Measurements from ENCODE around the gene WDR4. TPM values are rescaled to one million over a fixed set of nuclear protein-coding genes. Genes with fewer than 3 reads are reported as not detected.

The WDR4 gene
- total RNA-seq, 1 experiment from 2014 or later = 42.6 TPM

DNA sequence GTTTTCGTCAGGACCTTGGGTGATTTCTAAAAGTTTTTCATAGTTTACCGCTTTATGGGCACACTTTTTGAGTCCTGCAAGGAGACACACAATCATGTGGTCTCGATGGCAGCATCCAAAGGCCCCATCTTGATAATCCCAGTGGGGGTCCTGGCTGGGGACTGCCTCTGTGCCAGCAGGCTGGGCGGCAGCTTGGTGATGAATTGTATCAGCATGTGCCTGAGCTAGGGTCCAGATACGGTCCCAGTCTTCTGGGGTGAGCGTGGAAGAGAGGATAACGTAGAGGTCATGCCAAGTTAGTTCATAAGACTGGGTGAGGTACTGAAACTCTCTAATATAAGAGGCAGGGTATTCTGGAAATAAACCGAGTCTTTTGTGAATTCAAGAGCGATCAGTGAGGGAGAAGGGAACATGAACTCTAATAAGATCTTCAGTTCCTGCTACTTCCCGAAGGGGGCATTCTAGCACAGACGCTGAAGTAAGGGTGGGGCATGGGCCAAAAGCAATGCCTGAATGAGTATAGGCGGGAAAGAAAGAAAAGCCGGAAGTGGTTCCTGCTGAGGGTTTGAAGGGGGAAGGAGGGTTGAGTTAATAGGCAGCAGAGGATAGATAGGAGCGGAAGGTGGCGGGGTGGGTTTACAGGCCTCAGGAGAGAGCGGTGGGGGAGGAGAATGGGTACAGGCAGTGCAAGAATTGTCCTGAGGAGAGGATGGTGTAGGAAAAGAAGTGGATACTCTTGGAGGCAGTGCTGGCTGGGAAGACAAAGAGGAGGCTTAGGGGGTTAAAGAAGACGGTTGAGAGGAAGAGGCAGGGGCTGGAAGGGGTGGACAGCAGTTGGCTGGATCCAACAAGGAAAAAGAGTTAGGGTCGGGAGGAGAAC, 44.5 kb upstream of the WDR4 start (continued):
- TF ChIP-seq, protein P1, sequence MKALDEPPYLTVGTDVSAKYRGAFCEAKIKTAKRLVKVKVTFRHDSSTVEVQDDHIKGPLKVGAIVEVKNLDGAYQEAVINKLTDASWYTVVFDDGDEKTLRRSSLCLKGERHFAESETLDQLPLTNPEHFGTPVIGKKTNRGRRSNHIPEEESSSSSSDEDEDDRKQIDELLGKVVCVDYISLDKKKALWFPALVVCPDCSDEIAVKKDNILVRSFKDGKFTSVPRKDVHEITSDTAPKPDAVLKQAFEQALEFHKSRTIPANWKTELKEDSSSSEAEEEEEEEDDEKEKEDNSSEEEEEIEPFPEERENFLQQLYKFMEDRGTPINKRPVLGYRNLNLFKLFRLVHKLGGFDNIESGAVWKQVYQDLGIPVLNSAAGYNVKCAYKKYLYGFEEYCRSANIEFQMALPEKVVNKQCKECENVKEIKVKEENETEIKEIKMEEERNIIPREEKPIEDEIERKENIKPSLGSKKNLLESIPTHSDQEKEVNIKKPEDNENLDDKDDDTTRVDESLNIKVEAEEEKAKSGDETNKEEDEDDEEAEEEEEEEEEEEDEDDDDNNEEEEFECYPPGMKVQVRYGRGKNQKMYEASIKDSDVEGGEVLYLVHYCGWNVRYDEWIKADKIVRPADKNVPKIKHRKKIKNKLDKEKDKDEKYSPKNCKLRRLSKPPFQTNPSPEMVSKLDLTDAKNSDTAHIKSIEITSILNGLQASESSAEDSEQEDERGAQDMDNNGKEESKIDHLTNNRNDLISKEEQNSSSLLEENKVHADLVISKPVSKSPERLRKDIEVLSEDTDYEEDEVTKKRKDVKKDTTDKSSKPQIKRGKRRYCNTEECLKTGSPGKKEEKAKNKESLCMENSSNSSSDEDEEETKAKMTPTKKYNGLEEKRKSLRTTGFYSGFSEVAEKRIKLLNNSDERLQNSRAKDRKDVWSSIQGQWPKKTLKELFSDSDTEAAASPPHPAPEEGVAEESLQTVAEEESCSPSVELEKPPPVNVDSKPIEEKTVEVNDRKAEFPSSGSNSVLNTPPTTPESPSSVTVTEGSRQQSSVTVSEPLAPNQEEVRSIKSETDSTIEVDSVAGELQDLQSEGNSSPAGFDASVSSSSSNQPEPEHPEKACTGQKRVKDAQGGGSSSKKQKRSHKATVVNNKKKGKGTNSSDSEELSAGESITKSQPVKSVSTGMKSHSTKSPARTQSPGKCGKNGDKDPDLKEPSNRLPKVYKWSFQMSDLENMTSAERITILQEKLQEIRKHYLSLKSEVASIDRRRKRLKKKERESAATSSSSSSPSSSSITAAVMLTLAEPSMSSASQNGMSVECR (CRISPR knock-in tag; IDR thresholded peaks at IDR 0.05; ENCODE audit: borderline replicate concordance) = no peak
- no peak for TF ChIP-seq TP53 (CRISPR knock-in tag; IDR thresholded peaks at IDR 0.05)
- no peak for TF ChIP-seq ZNF396 (CRISPR knock-in tag; IDR thresholded peaks at IDR 0.05; ENCODE audit: borderline replicate concordance)
- no peak for TF ChIP-seq TCF7 (CRISPR knock-in tag; IDR thresholded peaks at IDR 0.05; ENCODE audit: low read depth)
- TF ChIP-seq ZNF263 (CRISPR knock-in tag; IDR thresholded peaks at IDR 0.05; ENCODE audit: low read depth) = no peak
- TF ChIP-seq, protein P2, sequence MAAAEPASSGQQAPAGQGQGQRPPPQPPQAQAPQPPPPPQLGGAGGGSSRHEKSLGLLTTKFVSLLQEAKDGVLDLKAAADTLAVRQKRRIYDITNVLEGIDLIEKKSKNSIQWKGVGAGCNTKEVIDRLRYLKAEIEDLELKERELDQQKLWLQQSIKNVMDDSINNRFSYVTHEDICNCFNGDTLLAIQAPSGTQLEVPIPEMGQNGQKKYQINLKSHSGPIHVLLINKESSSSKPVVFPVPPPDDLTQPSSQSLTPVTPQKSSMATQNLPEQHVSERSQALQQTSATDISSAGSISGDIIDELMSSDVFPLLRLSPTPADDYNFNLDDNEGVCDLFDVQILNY (CRISPR knock-in tag; IDR thresholded peaks at IDR 0.05) = peak; percentile 73
- no peak for TF ChIP-seq IRF2 (CRISPR knock-in tag; IDR thresholded peaks at IDR 0.05; ENCODE audit: borderline replicate concordance, low read depth)
- peak; percentile 58; the same call in 1 of the 2 replicates for TF ChIP-seq MYBL2 (CRISPR knock-in tag; IDR thresholded peaks at IDR 0.05)
- no peak for TF ChIP-seq EMX1 (CRISPR knock-in tag; IDR thresholded peaks at IDR 0.05)
- peak; percentile 65 for TF ChIP-seq SP1 (CRISPR knock-in tag; conservative IDR thresholded peaks at IDR 0.05)
- peak; percentile 91 for TF ChIP-seq ETV6 (CRISPR knock-in tag; IDR thresholded peaks at IDR 0.05)
- TF ChIP-seq ZNF138 (CRISPR knock-in tag; conservative IDR thresholded peaks at IDR 0.05) = no peak
- TF ChIP-seq FOXP1 (CRISPR knock-in tag; IDR thresholded peaks at IDR 0.05; ENCODE audit: borderline replicate concordance) = no peak
- TF ChIP-seq, protein P3, sequence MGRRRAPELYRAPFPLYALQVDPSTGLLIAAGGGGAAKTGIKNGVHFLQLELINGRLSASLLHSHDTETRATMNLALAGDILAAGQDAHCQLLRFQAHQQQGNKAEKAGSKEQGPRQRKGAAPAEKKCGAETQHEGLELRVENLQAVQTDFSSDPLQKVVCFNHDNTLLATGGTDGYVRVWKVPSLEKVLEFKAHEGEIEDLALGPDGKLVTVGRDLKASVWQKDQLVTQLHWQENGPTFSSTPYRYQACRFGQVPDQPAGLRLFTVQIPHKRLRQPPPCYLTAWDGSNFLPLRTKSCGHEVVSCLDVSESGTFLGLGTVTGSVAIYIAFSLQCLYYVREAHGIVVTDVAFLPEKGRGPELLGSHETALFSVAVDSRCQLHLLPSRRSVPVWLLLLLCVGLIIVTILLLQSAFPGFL (CRISPR knock-in tag; IDR thresholded peaks at IDR 0.05; ENCODE audit: borderline replicate concordance) = no peak
- TF ChIP-seq NR2C2 (CRISPR knock-in tag; IDR thresholded peaks at IDR 0.05) = no peak
- TF ChIP-seq, protein P4, sequence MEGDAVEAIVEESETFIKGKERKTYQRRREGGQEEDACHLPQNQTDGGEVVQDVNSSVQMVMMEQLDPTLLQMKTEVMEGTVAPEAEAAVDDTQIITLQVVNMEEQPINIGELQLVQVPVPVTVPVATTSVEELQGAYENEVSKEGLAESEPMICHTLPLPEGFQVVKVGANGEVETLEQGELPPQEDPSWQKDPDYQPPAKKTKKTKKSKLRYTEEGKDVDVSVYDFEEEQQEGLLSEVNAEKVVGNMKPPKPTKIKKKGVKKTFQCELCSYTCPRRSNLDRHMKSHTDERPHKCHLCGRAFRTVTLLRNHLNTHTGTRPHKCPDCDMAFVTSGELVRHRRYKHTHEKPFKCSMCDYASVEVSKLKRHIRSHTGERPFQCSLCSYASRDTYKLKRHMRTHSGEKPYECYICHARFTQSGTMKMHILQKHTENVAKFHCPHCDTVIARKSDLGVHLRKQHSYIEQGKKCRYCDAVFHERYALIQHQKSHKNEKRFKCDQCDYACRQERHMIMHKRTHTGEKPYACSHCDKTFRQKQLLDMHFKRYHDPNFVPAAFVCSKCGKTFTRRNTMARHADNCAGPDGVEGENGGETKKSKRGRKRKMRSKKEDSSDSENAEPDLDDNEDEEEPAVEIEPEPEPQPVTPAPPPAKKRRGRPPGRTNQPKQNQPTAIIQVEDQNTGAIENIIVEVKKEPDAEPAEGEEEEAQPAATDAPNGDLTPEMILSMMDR (IDR thresholded peaks at IDR 0.05) = peak; percentile 50; the same call in 1 of the 2 replicates
- no peak for TF ChIP-seq NFATC4 (CRISPR knock-in tag; IDR thresholded peaks at IDR 0.05)
- no peak for TF ChIP-seq NR3C1 (CRISPR knock-in tag; conservative IDR thresholded peaks at IDR 0.05; ENCODE audit: low read depth)
- TF ChIP-seq, protein P5, sequence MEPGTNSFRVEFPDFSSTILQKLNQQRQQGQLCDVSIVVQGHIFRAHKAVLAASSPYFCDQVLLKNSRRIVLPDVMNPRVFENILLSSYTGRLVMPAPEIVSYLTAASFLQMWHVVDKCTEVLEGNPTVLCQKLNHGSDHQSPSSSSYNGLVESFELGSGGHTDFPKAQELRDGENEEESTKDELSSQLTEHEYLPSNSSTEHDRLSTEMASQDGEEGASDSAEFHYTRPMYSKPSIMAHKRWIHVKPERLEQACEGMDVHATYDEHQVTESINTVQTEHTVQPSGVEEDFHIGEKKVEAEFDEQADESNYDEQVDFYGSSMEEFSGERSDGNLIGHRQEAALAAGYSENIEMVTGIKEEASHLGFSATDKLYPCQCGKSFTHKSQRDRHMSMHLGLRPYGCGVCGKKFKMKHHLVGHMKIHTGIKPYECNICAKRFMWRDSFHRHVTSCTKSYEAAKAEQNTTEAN (CRISPR knock-in tag; IDR thresholded peaks at IDR 0.05) = peak; percentile 69; the same call in 1 of the 2 replicates
- TF ChIP-seq, protein P6, sequence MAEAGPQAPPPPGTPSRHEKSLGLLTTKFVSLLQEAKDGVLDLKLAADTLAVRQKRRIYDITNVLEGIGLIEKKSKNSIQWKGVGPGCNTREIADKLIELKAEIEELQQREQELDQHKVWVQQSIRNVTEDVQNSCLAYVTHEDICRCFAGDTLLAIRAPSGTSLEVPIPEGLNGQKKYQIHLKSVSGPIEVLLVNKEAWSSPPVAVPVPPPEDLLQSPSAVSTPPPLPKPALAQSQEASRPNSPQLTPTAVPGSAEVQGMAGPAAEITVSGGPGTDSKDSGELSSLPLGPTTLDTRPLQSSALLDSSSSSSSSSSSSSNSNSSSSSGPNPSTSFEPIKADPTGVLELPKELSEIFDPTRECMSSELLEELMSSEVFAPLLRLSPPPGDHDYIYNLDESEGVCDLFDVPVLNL (CRISPR knock-in tag; IDR thresholded peaks at IDR 0.05; ENCODE audit: borderline replicate concordance, low read depth) = no peak
- TF ChIP-seq, protein P7, sequence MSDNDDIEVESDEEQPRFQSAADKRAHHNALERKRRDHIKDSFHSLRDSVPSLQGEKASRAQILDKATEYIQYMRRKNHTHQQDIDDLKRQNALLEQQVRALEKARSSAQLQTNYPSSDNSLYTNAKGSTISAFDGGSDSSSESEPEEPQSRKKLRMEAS (CRISPR knock-in tag; IDR thresholded peaks at IDR 0.05) = peak; percentile 71
- TF ChIP-seq TEAD1 (CRISPR knock-in tag; IDR thresholded peaks at IDR 0.05) = peak; percentile 64; the same call in 1 of the 2 replicates
- TF ChIP-seq, protein P8, sequence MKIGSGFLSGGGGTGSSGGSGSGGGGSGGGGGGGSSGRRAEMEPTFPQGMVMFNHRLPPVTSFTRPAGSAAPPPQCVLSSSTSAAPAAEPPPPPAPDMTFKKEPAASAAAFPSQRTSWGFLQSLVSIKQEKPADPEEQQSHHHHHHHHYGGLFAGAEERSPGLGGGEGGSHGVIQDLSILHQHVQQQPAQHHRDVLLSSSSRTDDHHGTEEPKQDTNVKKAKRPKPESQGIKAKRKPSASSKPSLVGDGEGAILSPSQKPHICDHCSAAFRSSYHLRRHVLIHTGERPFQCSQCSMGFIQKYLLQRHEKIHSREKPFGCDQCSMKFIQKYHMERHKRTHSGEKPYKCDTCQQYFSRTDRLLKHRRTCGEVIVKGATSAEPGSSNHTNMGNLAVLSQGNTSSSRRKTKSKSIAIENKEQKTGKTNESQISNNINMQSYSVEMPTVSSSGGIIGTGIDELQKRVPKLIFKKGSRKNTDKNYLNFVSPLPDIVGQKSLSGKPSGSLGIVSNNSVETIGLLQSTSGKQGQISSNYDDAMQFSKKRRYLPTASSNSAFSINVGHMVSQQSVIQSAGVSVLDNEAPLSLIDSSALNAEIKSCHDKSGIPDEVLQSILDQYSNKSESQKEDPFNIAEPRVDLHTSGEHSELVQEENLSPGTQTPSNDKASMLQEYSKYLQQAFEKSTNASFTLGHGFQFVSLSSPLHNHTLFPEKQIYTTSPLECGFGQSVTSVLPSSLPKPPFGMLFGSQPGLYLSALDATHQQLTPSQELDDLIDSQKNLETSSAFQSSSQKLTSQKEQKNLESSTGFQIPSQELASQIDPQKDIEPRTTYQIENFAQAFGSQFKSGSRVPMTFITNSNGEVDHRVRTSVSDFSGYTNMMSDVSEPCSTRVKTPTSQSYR (CRISPR knock-in tag; IDR thresholded peaks at IDR 0.05) = peak; percentile 88
